CD1c-positive myeloid dendritic cell (primary cell): Measurements from ENCODE around the gene NFKB1.

Experiments used
- DNase-seq: peaks from one replicate; pipeline ENCODE4 v3.0.0-alpha.2; 2016; ENCODE audit errors: extremely low spot score

The NFKB1 gene

GRCh38 chr4:102529977-102530376 lies 28.8 kb downstream of the NFKB1 start:
- DNase-seq, result no peak

GRCh38 chr4:102530986-102531385 lies 29.8 kb downstream of the NFKB1 start:
- no peak for DNase-seq

- no peak for DNase-seq
Measured at GRCh38 chr4:102531462-102531861, 30.3 kb downstream of the NFKB1 start.

- DNase-seq, result no peak
Measured at GRCh38 chr4:102533348-102533747, 32.2 kb downstream of the NFKB1 start.

- no peak for DNase-seq
Measured at GRCh38 chr4:102533904-102534303, 32.7 kb downstream of the NFKB1 start.

GRCh38 chr4:102534845-102535244 lies 33.7 kb downstream of the NFKB1 start:
- no peak for DNase-seq

GRCh38 chr4:102535398-102536082 lies 34.4 kb downstream of the NFKB1 start:
- DNase-seq, result no peak

- DNase-seq, result no peak
Measured at GRCh38 chr4:102536768-102537167, 35.6 kb downstream of the NFKB1 start.

GRCh38 chr4:102537269-102537668 lies 36.1 kb downstream of the NFKB1 start:
- DNase-seq, result no peak

DNA sequence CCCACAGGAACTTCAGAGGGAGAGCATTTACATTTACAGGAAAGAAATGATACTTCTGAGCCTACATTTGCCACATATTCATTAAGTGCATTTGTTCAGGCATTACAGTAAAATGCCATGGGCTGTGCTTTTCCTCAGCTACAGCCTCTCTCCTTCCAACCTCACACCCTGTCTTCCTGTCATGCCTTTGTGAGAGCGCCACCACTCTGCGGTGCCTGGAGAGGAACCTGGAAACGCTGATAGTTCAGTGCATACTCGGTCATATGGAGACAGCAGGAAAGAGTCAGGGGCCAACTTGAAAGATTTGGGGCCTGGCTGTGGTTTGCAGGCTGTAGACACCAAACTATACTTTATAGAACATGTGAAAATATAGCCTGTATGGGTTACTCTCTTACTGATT lies 40.5 kb downstream of the NFKB1 start:
- DNase-seq, result no peak

GRCh38 chr4:102543030-102543928 lies 42.1 kb downstream of the NFKB1 start:
- peak; percentile 43 for DNase-seq

GRCh38 chr4:102546635-102547034 lies 45.5 kb downstream of the NFKB1 start:
- DNase-seq, result peak; percentile 58

GRCh38 chr4:102547973-102548372 lies 46.8 kb downstream of the NFKB1 start:
- DNase-seq, result no peak

GRCh38 chr4:102551958-102552565 lies 50.9 kb downstream of the NFKB1 start:
- no peak for DNase-seq

DNA sequence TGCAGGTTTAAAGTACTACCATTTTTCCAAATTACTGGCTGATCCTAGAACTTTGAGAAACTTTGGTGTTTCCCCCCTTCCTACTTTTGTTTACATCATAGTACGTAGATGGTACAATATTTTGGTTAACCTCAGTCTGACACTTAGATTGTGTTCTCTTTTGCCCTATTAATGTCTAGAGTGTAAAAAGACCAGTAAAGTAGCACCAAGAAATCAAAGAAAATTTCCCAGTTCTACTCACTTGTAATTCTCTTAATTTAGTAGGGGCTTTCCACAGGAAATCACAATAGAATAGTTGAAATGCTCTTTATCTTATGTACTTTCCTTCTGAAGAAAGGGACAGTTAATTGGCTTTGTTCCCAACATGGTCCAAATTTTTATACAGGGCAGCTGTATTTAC lies 51.6 kb downstream of the NFKB1 start:
- DNase-seq, result no peak

GRCh38 chr4:102553982-102554381 lies 52.8 kb downstream of the NFKB1 start:
- DNase-seq, result no peak

GRCh38 chr4:102554482-102554881 lies 53.3 kb downstream of the NFKB1 start:
- no peak for DNase-seq

GRCh38 chr4:102554992-102555391 lies 53.8 kb downstream of the NFKB1 start:
- no peak for DNase-seq

DNA sequence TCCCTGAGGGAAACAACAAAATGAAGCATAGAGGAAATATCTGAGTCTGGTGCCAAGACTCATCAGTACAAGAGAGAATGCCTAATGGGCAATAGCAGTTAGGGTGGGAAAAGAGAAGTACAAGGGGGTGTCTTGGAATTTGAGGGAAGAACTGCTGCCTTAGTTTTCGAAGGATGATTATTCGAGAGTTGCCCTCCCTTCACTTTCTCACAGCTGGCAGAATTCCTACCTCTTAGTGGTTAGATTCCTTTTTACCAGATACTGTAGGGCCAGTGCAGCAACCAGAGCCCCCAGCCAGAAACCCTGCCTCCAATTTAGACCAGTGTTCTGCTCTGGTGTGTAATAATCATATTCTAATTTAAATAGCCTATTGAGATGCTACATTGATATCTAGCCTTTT lies 56.5 kb downstream of the NFKB1 start:
- DNase-seq, result no peak

DNA sequence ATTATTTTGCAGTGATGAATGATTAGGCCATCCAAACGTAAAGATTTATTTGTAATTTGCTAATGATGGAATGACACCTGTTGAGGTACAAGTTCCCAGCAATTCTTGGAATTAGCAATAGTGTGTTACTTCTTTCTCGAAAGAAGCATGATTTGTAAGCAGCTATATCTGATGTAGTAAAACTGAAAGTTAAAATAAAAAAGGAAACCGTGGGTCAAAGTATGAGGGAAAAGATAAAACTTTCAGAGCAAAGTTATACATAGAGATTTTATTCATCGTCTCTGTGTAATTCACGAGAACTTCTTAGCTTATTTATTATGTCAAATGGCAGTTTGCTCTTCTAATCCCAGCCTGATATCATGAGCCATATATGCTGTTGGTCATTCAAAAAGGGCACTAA lies 59.0 kb downstream of the NFKB1 start:
- DNase-seq, result no peak

GRCh38 chr4:102560571-102561341 lies 59.6 kb downstream of the NFKB1 start:
- no peak for DNase-seq

GRCh38 chr4:102563000-102563399 lies 61.8 kb downstream of the NFKB1 start:
- DNase-seq, result peak; percentile 18
